GM12878 (cell line): ENCODE data around the gene TATDN2.

Experiments used
- CEBPZ ChIP-seq: fragments of 150-350 bp; IDR thresholded peaks from 2 replicates; pipeline ENCODE4 v1.6.1; 2016; ENCODE audit warnings: low read depth, low read length
- CTCF ChIP-seq, 3 experiments: IDR thresholded peaks in 2 of 3; conservative IDR thresholded peaks in 1 of 3; 2 replicates each; pipeline ENCODE4 v1.5.1; 2011; ENCODE audit warnings: low read depth in 3 of 3, low read length in 3 of 3, mild to moderate bottlenecking in 3 of 3, control low read depth in 2 of 3, moderate library complexity in 2 of 3, inconsistent platforms in 1 of 3, mixed read lengths in 1 of 3; ENCODE audit not compliant: control insufficient read depth in 2 of 3, insufficient read depth in 1 of 3; ENCODE audit errors: extremely low read depth in 1 of 3
- EP300 ChIP-seq, 2 experiments: fragments of 150-350 bp in 1 of 2; IDR thresholded peaks; 2 replicates each; pipeline ENCODE4 v1.6.1; 2011 to 2012; ENCODE audit warnings: low read depth in 2 of 2, low read length in 2 of 2, borderline replicate concordance in 1 of 2, improper control_type of control experiment in 1 of 2, inconsistent platforms in 1 of 2; ENCODE audit not compliant: control insufficient read depth in 1 of 2
- EZH2 ChIP-seq: IDR thresholded peaks from 2 replicates; pipeline ENCODE4 v1.6.1; 2012; ENCODE audit warnings: low read depth, mild to moderate bottlenecking, control low read depth, inconsistent platforms, low read length, borderline replicate concordance; ENCODE audit not compliant: control insufficient read depth
- JUNB ChIP-seq: IDR thresholded peaks from 2 replicates; pipeline ENCODE4 v1.6.1; 2016; ENCODE audit warnings: antibody characterized with exemption, mild to moderate bottlenecking
- POLR2A ChIP-seq: IDR thresholded peaks from 2 replicates; pipeline ENCODE4 v1.6.1; 2011; ENCODE audit warnings: low read depth, mild to moderate bottlenecking, low read length
- RAD21 ChIP-seq: IDR thresholded peaks from 2 replicates; pipeline ENCODE4 v1.6.1; 2011; ENCODE audit warnings: mild to moderate bottlenecking, low read depth, low read length, moderate library complexity; ENCODE audit not compliant: insufficient read depth
- SPI1 ChIP-seq: IDR thresholded peaks from 2 replicates; pipeline ENCODE4 v1.6.1; 2011; ENCODE audit warnings: low read depth, mild to moderate bottlenecking, low read length, moderate library complexity, borderline replicate concordance; ENCODE audit not compliant: insufficient read depth
- SREBF2 ChIP-seq: IDR thresholded peaks from 2 replicates; pipeline ENCODE4 v1.6.1; 2012; ENCODE audit warnings: mild to moderate bottlenecking, low read length
- TAF1 ChIP-seq: IDR thresholded peaks from 2 replicates; pipeline ENCODE4 v1.6.1; 2011; ENCODE audit warnings: mild to moderate bottlenecking, low read depth, low read length, borderline replicate concordance
- TARDBP ChIP-seq: IDR thresholded peaks from 2 replicates; pipeline ENCODE4 v1.6.1; 2016; ENCODE audit warnings: borderline replicate concordance
- YY1 ChIP-seq: IDR thresholded peaks from 2 replicates; pipeline ENCODE4 v1.6.1; 2011; ENCODE audit warnings: low read depth, mild to moderate bottlenecking, low read length
- ZNF274 ChIP-seq: IDR thresholded peaks from one replicate; pipeline ENCODE4 v1.8.0; 2011; ENCODE audit not compliant: insufficient read length, insufficient read depth

- TF ChIP-seq POLR2A (no peak), YY1 (no peak), CTCF (IDR thresholded peaks at IDR 0.05 in 2 of 3, conservative IDR thresholded peaks at IDR 0.05 in 1 of 3; ENCODE audit: control insufficient read depth in 2 of 3, extremely low read depth in 1 of 3, insufficient read depth in 1 of 3, low read depth in 3 of 3, low read length in 3 of 3) (no peak), JUNB (no peak), EZH2 (no peak), SREBF2 (no peak), TARDBP (no peak), RAD21 (no peak), SPI1 (no peak), EP300 (IDR thresholded peaks at IDR 0.05; ENCODE audit: borderline replicate concordance in 1 of 2, control insufficient read depth in 1 of 2, low read depth in 2 of 2, low read length in 2 of 2) (no peak), CEBPZ (no peak), TAF1 (no peak), ZNF274 (no peak)
These were observed 71.0 kb downstream of the TATDN2 start for GRCh38 chr3:10319251-10319650.
